GM12864 (cell line): ENCODE measurements around the gene PGLYRP3.

Experiments used
- DNase-seq: peaks from one replicate; pipeline ENCODE4 v3.0.0-alpha.2; 2011; ENCODE audit warnings: low read depth
- H3K4me3 ChIP-seq: 2 replicates; pipeline ENCODE4 v1.5.1; 2011; ENCODE audit warnings: mild to moderate bottlenecking, low read depth, low read length, control low read depth
- TF ChIP-seq, protein P1 (sequence below): IDR thresholded peaks from 2 replicates; pipeline ENCODE4 v1.5.1; 2011; ENCODE audit warnings: low read depth, mild to moderate bottlenecking, moderate library complexity, low read length, control low read depth, inconsistent platforms; ENCODE audit errors: missing control alignments

Gene PGLYRP3

DNA sequence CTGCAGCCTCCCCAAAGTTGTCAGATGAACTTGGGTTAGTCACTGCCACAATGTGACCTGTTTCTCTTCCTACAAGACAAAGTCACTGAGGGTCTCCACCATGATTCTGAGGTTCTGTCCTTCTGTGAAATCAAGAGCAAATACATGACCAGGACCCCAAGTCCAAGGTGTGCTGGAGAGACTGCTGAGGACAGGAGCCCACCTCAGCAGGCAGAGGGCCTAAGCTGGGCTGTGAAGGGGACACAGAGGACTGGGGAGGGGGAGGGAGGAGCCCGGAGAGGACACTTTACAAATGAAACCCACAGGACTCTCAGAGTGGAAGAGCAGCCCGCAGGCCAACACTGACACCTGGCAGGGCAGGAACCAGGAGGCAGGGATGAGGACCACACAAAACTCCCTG, 3.3 kb downstream of the PGLYRP3 start:
- DNase-seq: no peak
- TF ChIP-seq, protein P1, sequence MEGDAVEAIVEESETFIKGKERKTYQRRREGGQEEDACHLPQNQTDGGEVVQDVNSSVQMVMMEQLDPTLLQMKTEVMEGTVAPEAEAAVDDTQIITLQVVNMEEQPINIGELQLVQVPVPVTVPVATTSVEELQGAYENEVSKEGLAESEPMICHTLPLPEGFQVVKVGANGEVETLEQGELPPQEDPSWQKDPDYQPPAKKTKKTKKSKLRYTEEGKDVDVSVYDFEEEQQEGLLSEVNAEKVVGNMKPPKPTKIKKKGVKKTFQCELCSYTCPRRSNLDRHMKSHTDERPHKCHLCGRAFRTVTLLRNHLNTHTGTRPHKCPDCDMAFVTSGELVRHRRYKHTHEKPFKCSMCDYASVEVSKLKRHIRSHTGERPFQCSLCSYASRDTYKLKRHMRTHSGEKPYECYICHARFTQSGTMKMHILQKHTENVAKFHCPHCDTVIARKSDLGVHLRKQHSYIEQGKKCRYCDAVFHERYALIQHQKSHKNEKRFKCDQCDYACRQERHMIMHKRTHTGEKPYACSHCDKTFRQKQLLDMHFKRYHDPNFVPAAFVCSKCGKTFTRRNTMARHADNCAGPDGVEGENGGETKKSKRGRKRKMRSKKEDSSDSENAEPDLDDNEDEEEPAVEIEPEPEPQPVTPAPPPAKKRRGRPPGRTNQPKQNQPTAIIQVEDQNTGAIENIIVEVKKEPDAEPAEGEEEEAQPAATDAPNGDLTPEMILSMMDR: no peak
- no peak overlapping the region for H3K4me3 ChIP-seq

DNA sequence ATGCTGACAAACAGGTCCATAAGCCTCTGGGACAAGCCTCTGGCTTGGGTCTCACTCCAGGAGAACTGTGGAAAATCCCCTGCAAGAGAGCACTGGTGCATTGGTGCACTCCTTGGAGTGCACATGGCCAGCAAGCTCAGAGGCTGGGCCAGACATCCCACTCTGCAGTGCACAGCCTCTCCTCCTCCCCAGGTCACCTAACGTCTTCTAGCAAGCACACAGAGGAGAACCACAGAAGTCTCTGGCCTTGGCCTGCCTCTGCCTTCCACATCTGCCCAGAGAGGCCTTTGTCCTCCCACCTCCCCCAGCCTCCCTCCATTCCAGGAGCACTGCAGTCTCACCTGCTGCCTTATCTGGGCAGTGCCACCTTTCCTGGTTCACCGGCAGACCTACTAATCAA, 4.2 kb downstream of the PGLYRP3 start:
- no peak overlapping the region for H3K4me3 ChIP-seq
- no peak for DNase-seq
- TF ChIP-seq, protein P1: no peak

DNA sequence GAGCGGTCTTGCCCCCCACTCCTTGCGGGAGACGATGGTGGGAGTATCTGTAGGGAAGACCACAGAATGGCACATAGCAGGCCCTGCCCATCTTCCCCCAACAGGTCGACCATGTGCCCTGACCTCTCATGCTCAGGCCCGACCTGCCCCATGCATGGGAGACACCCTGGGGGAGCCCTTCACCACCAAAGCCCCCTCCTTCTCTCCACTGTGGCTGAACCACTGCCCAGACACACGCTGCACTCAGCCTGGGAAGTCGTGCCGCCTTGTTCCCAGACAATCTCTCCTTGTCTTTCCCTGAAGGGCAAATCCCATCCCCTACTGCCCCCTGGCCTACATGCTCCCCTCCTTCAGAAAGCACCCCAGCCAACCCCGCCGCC, 5.5 kb downstream of the PGLYRP3 start:
- H3K4me3 ChIP-seq: no peak overlapping the region
- DNase-seq: no peak
- TF ChIP-seq, protein P1: no peak

DNA sequence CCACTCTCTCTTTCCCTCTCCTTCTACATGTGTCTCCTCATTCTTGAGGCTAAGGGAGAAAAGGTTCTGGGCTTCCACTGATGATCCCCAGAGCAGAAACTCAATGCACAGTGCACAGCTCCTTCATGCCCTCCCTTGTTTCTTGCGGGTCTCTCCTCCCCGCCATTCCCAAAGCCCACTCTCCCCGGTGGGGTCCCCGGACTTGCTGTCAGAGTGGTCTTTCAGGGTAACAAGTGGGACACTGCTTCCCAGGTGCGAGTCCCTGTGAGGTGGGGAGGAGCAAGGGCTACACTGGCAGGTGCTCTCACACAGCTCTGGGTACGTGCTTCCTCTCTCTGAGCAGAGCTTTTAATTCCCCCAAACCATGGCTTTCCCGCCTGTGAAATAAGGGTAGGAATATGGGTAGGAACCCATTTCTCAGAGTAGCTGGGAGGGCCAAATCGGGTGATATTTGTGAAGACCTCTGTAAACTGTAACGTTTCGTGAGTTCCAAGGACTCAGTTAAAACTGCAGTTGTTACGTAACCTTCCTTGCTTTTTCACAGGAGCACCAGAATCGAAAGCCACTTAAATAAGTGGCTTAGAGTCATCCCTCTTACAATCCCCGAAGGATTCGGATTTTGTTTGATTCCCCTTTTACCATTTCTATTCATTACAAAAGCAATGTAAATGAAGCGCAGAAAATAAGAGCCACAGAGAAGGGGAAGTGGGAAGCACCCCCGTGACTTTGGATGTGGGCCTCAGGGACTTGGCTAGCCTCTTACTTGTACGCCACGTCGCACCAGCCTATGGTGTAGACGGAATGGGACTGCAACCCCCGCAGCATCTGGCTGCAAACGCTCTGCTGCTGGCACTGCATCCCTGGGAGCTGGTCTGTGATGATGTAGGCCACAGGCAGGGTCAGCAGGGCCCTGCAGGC, 6.2 kb downstream of the PGLYRP3 start:
- TF ChIP-seq, protein P1: no peak
- H3K4me3 ChIP-seq: no peak overlapping the region
- DNase-seq: no peak

DNA sequence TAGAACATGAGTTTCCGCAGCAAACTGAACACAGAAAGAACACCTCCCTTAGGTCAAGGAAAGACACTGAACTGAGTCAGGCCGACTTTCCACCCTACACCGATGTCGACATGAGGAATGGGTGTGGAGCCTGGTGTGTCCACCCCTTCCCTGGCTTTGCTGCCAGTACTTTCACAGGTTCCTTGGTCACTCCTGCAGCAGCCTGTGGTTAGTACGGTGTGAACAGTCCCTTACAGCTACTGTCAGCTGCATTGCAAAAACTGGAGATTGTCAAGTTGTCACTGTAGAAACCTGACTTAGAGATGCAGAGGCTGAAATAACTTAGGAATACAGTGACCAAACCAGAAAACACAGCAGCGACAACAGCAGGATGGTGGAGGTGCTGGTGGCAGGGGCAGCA, 7.1 kb downstream of the PGLYRP3 start:
- TF ChIP-seq, protein P1: no peak

DNA sequence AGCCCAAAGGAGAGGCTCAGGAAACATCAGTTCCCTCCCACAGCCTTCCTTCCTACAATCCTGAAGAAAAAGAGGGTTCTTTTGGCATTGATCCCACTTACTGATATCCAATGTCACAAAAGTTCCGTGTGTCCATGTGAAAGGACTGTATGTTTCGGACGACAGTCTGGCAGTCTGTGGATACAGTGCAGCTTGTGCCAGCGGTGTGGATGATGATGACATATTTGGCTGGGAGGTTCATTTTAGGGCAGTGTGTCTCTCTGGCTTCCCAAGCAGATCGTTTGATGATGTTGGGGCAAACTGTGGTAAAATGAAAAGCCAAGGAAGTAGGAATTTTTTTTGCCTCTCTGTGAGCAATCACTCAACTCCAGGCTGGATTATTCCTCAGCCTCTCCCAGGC, 10.4 kb downstream of the PGLYRP3 start:
- TF ChIP-seq, protein P1: no peak
- DNase-seq: no peak
- no peak overlapping the region for H3K4me3 ChIP-seq

More for the DNA sequence above, 7.1 kb downstream of the PGLYRP3 start:
- no peak overlapping the region for H3K4me3 ChIP-seq
- no peak for DNase-seq

DNA sequence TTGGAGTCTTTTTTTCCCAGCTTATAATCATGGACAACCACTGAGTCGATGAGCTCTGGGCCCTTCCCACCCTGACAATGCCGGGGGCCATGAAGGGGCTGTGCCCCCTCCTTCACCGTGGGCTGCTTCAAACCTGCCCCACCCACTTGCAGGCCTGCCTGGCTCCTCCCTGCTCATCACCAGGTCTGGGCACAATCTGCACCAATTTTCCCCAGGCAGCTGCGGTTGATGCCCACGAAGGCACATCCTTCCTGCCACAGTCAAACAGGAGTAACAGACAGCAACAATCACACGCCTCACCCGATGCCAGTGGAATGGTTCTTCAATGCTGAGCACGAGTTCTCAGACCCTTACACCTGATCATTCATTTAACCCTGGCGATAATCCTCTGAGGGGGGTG, 18.9 kb downstream of the PGLYRP3 start:
- no peak for DNase-seq
- H3K4me3 ChIP-seq: no peak overlapping the region
- TF ChIP-seq, protein P1: no peak
